NCI-H460 (cell line): ENCODE data around the gene UBA3. TPM values are rescaled to one million over a fixed set of nuclear protein-coding genes. Genes with fewer than 3 reads are reported as not detected.

Experiments used
- DNase-seq: peaks from one replicate; pipeline ENCODE4 v3.0.0-alpha.2; 2016; ENCODE audit warnings: low read depth; ENCODE audit errors: extremely low read depth
- polyA plus RNA-seq: library from polyadenylated mRNA; depleted of rRNA; stranded (reverse); fragments of >200 nt; gene quantifications from 2 replicates; pipeline ENCODE4 v1.2.3, GENCODE V29; 2014; cell fraction: nucleus; rRNA removed
- total RNA-seq: library from RNA; depleted of rRNA; stranded (reverse); fragments of >200 nt; shearing (Covaris generic); gene quantifications from 2 replicates; pipeline ENCODE4 v1.2.3, GENCODE V29; 2014; rRNA removed

The UBA3 gene
- total RNA-seq = 60.2 and 61.7 TPM in 2 replicates
- 58.9 and 62.9 TPM in 2 replicates for polyA plus RNA-seq

DNA sequence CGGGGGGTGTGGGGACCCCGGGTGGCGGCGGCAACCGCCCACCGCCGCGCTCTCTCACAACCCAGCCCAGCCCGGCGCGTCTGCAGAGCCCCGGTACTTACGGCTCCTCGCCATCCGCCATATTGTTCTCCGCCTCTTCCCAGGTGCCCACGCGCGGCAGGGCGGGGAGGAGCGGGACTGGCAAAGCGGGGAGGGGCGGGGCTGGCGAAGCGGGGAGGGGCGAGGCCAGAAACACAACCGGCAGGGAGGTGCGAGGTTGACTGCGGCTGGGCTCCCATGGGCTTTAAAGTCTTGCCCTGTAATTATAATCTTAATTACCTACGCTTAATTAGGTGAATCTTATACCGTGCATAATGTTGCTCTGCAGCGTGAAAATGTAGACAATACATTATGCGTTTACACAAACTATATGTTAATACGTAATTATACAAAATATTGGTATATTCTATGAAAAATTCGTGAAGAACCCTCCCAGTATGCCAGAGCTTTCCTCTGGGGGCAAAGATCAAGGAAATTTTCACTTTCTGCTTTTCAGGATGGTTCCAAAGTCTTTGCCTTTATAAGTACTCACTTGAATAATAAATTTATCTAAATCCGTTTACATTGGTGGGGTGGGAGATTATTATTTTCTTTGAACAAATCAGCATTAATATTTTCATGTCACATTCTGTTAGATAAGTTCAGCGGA is at the start of gene UBA3:
UBA3 (minus strand) TSS at position 133 of the 688 bp plus-strand sequence; CDS start at position 121, 12 bp downstream.
- DNase-seq = peak; percentile 75

DNA sequence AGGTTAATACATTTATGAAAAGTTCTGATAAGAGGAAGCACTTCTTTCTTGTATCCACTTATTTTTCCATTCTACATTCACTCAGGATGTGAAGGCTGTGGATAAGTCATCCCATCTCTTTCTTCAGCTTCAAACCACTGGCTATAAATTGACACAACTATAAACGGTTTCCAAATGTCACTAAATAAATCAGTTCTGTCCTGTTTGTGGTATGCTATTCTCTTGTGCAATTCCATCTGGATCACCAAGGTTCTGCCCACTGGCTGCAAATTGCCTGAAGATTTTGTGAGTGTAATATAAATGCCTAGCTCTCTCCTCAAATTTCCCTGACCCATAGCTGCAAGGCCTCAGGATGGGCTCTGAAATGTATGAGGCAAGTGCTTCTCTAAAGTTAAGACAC is 49.4 kb upstream of the UBA3 start:
- no peak for DNase-seq

DNA sequence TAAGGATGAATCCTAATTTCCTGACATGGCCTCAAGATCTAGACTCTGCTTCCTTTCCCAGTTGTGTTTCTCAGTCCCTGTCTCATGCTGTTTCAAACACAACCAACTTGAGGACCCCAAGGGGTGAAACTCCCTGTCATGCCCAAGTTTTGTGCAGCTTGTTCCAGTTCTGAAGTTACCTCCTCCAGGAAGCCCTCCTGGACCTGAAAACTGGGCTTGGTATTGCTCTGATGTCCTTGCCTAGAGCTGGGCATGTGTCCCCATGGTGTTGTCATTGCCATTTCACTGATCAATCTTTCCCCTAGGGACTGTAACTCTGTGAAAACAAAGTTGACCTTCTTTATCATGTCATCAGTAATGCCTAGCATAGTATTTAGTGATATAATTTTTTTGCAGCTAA is 48.3 kb upstream of the UBA3 start:
- DNase-seq = no peak

DNA sequence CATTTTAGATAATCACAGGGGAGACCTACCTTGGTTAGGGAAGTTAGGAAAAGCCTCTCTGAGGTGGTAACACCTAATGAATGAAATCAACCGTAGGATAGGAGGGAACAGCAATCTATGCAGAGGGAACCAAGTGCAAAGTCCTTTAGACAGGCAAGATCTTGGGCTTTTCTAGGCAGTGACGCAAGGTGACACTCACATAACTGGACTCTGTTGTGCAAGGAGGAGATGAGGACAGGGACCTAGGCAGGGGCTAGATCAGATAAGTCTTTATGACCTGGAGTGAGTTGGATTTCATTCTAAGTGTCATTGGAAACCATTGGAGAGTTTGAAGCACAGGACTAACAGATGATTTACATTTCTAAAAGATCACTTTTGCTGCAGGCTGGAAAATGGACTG is 46.8 kb upstream of the UBA3 start:
- no peak for DNase-seq

DNA sequence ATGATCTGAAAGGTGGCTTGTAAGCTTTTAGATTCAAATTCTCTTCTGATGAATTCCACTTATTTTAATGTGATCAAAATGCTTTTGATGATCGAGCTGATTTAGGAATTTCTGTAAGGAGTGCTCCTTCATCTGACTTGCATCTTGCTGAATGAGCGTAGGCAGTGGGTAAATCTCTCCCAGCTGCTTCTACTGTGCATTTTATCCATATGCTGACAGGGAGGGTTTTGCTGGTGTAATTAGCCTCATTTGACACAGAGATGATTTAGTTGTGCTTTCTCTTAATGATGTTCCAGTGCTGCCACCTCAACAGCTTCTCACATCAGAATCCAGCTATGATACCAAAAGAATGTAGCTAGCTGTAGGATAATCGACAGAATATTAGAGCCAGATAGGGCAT is 46.1 kb upstream of the UBA3 start:
- DNase-seq = no peak

DNA sequence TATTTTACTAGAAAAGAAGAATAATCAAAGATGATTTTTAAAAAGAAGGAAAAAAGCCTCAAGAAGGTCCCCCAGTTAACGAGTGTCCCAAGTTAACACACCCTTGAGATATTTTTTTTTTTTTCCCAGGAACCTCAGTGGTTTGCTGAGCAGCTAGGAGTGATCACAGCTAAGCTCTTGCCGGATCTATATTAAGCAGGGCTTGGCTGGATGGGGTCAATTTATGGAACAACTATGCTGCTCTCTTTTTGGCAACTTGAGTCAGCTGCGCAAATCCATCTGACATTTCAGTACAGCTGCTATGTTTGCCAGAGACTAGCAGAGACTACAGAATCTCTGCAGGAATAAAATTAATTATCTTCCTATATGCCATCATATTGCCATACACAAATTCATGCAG is 42.2 kb upstream of the UBA3 start, which contains the start of gene LMOD3:
LMOD3 (minus strand) TSS at position 193 of the 400 bp plus-strand sequence. CDS start 209 bp downstream, outside the sequence.
- no peak for DNase-seq

DNA sequence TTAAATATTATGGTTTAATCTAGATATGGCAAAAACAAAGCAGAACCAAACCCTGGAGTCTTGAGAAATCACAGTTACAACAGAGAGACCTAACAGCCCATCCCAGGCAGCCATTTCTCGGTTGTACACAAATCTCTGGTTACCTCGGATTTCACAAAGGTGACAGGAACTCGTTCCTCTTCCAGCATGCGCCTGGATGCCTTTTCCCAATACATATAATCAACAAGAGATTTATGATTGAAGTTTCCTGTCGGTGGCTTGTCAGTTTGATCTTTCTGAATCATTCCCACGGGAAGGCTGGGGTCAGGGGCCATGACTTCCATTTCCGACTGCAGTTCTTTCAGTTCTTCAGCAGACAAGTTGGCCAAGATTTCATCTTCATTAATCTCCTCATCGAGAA is 41.8 kb upstream of the UBA3 start:
- no peak for DNase-seq

DNA sequence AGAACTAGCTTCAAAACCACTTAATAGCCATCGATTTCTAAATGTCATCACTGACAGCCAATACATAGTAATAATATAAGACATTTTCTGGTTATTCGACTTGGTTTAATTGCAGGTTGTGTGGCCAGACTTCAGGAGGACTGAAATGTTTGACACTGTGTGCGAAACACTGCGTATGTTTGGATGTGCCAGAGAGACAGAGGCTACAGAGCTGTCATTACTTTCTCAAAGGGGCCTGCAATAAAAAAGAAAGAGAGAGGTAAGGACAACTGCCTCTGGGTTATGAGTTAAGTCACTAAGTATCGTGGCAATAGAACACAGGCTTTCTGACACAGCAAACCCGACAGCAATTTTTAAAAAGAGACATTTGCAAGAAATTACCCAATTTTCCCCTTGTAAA is 41.3 kb upstream of the UBA3 start:
- no peak for DNase-seq

DNA sequence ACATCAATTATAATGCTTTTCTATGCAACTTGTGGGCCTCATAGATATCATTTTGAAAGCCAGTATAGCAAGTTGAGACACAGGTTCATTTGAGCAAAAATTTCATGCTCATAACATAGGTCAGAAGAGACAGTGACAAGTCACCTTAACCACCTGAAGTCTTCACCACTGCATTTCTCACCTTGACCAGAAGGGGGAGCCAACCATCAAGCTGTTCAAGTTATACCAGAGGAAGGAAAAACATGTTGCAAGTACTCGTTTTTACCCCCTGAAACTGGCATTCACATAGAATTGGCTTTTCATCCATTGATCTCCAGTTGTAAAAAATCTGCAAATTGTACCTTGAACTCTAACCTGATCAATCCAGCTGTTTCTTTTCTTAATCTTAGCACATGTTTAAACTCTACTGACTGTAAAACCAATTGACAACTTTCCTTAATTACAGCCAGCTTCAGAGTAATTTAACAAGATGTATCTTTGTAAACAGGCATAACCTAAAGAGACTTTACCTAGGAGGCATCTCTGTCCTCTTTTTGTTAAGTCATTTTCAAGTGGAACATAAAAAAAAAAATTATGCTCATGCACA is 40.8 kb upstream of the UBA3 start:
- peak; percentile 78 for DNase-seq

DNA sequence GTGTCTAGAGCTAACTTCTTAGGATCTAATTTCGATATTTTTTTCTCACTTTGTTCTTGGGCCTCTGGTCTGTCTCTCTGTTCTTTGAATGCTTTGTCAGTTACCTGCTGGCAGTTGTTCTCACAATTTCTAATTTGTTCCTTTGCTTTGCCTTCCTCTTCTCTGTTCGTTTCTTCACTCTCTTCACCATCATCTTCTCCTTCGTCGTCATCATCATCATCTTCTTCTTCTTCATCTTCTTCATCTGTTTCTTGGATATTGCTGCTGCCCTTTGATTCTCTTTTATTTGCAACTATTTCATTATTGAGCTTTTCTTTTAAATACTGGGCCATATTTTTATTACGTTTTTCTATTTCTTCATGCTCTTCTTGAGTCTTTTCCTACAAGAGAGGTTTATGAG is 39.5 kb upstream of the UBA3 start:
- no peak for DNase-seq

DNA sequence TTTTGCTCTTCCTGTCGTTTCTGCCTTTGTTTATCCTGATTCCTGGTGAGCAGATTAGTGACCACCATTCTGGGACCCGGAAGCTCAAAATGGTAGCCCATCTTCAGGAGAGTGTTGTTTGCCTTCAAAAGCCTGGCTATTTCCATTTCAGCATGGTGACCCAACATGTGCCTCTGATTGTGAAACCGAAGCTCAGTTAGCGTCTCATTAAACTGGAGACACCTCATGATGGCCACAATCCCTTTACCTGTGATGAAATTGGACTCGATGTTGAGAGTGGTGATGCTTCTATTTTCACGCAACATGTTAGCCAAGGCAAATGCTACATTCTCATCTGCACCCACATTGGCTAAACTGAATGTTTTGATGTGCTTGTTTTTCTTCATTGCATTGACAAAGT is 39.0 kb upstream of the UBA3 start:
- DNase-seq = no peak

DNA sequence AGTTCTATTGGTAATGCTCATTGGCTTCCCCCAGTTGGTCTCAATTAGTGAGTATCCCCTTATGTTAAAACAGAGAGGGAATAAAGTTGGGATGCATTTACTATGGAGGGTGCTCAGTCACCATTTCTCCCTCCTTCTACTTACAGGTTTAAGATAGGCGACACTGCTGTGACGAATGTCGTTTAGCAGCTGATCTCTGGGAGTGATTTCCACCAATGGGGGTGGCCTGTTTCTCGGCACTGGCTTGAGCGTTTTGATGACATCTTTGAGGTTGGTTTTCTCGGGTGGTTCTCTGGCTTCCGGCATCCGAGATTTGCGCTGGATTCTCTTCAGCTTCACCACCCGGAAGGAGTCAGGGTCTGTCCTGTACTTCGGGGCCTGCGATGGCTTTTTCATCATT is 38.4 kb upstream of the UBA3 start:
- DNase-seq = no peak

DNA sequence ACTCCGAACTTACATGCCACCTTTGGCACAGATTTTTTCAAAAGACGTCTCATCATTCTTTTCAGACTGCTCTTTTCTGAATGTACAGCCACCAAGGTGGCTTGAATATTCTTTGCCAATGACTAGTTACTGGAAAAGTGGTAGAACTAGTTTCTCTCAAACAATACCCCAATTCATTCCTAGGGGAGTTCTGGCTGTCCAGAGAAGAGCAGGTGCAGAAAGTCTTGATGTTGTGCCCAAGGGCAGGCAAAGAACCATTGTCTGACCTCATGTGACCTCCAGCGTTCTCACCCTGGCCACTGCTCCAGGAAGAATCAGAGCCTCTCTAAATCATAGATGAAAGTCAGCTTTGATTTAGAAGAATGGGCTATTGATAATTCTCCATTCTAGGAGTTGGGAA is 36.7 kb upstream of the UBA3 start:
- DNase-seq = no peak

DNA sequence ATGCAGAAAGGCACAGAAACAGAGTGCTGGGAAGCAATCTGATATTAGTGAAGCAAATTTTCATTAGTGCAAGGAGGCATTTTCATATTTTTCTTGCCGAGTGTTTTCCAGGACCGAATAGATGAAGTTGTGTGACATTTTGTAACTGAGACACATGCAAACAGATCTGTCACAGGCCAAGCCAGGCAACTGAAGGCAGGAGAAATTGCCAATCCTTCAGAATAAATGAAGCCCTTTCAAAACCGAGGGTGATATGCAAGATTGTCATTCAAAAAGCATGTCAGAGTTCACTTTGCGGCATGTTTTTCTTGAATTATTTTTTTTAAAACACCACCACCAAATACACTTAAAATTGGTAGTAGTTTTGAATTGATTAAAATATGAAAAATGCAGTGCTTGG is 36.0 kb upstream of the UBA3 start:
- DNase-seq = no peak

DNA sequence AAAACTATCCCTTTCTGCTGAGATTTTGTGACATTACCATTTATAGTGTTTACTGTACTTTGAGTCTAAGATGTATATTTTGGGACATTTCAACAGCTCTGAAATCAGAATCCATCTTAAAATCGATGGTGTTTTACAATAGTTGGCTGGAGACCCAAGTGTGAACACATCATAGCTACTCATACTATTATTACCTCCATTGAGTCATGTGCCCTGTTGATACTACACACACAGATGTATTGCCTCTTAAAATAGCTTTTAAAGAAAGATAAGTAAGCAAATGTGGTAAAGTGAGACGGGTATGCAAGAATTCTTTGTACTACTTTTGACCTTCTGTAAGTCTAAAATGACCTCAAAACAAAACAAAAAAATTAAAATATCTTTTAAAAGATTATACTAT is 35.6 kb upstream of the UBA3 start:
- DNase-seq = no peak

DNA sequence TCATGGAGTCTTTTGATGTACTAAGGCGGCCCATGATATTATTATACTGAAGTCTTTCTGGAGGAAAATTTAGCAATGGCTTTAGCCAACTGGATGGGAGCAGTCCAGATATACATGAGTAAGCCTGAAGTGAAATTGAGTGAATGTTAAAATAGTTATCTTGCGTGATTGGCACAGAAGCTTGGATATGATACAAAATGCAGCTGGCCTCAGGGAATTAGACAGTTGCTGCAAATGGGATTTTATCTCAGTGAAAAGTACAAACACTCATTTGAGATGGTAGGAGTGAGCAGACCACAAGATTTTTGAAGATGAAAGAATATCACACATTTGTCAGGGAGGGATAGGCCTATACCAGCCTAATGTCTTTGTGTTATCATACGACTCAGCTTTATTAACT is 33.4 kb upstream of the UBA3 start:
- DNase-seq = no peak

DNA sequence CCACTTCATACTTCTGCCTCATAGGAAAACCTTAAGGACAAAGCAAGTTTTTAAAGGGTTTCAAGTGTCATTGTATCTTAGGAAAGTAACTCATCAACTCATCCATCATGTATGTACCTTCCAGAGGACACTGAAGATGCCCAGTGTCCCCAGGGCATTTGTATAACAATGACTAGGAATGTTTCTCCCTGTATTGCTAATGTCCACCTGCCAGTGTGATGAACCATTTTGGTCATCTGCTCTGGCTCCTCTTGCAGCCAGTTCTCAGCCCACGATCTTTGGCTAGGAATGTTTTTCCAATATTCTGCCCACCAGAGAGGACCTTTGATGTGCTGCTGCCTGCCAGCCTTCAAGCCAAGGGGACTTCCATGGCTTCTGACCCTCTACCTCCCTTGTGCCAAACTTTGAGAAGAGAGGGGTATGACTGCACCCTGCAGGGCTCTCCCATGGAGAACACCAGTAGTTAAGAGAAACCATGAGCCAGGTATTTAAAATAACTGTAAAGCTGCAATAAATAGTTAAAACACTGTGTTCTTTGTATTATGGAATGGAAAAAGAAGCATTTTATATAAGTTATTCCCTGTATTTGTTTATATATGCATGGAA is 30.9 kb upstream of the UBA3 start:
- no peak for DNase-seq

DNA sequence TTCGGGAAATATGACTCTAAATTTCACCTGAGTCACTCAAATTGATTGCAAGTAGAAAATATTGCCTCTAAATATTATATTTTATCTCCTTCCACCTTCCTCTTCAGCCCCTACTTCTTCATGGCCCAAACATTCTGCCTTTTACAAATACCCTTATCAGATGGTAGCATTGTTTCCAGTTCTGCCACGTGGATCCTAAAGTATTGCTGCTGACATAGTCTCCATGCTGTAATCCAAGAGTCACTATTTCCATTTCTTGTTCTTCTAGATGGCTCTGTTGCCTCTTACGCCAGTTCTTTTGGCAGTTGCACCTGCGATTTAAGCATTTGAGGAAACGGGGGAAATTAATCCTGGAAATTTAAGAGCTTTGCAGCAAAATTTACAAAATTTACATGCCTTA is 28.6 kb upstream of the UBA3 start:
- DNase-seq = no peak

DNA sequence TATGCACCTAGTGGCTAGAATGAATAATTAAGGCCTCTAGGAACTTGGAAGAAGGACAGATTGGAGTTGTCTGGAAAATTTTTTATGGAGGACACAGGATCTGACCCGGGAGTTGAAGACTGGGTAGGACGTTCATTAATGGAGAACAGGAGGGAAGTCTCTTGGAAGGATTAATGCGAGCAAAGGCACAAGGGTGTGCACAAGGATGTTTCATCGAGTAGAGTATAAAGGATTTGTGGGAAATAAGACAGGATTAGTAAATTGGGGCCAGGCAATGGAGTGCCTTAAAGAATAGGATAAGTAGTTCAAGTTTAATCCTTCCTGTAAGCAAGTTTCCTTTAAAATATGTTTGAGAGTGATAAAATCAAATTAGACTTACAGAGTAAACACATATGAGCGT is 27.7 kb upstream of the UBA3 start:
- DNase-seq = no peak

DNA sequence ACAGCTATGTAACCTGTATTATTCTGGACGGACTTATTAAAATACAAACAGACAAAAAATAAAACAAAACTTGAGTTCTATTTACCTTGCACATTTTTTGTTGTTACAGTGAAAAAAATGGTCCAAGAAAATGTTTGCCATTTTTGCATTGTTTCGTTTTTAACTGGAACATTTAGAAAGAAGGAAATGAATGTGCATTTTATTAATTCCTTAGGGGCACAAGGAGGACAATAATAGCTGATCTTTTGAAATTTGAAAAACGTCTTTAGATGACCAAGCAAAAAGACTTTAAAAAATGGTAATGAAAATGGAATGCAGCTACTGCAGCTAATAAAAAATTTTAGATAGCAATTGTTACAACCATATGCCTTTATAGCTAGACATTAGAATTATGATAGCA is 25.2 kb upstream of the UBA3 start:
- DNase-seq = no peak

DNA sequence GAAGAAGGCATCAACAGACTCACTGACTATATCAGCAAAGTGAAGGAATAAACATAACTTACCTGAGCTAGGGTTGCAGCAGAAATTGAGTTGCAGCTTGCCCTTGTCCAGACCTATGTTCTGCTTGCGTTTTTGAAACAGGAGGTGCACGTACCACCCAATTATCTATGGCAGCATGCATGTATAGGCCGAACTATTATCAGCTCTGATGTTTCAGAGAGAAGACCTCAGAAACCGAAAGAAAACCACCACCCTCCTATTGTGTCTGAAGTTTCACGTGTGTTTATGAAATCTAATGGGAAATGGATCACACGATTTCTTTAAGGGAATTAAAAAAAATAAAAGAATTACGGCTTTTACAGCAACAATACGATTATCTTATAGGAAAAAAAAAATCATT is 24.4 kb upstream of the UBA3 start:
- DNase-seq = no peak

DNA sequence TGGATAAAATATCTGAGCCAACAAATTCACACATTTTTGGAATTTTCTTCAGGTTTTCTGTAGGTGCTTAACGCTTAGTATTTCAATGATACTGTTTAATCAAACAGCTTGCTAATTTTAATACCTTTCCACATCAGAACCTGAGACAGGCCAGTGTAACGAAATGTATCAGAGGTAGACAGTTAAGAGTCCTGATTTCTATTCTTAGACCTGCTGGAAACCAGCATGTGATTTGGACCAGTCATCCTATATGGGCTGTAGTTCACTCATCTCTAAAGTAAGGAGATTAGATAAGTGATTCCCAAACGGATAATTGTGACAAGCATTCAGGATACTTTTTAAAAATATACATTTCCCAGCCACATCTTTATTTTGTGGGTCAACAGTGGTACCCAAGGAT is 23.0 kb upstream of the UBA3 start:
- DNase-seq = no peak
